Uterus (tissue), 2 donors: Measurements from ENCODE around the gene APOH.

Source experiments
- CTCF ChIP-seq, 4 experiments: fragments of 200-600 bp in 2 of 4; fragments of 450-650 bp in 2 of 4; sonication (generic) in 2 of 4; IDR thresholded peaks; one replicate each; pipeline ENCODE4 v1.5.1; 2016 to 2019; ENCODE audit warnings: antibody characterized with exemption in 4 of 4, mild to moderate bottlenecking in 2 of 4, moderate library complexity in 1 of 4
- POLR2A ChIP-seq, 2 donors: fragments of 450-650 bp; IDR thresholded peaks; one replicate each; pipeline ENCODE4 v1.6.1; 2016; ENCODE audit warnings: antibody characterized with exemption in 2 of 2, mild to moderate bottlenecking in 1 of 2, moderate library complexity in 1 of 2

- TF ChIP-seq CTCF (IDR thresholded peaks at IDR 0.05) (no peak), POLR2A (IDR thresholded peaks at IDR 0.05) (no peak)
These were observed 50.6 kb downstream of the APOH start for GRCh38 chr17:66178642-66179041.
